Loucy (cell line): ENCODE data around the gene SAAL1.

Experiments used
- H2AFZ ChIP-seq: fragments of 200-600 bp; sonication (generic); 2 replicates; pipeline ENCODE4 v1.6.0; 2016; ENCODE audit warnings: antibody characterized with exemption, mild to moderate bottlenecking, low read length, moderate library complexity
- H3F3A ChIP-seq: fragments of 200-600 bp; 2 replicates; pipeline ENCODE4 v1.6.0; 2016; ENCODE audit warnings: antibody characterized with exemption, low read depth, mild to moderate bottlenecking
- H3K27me3 ChIP-seq: fragments of 200-600 bp; sonication (generic); 2 replicates; pipeline ENCODE4 v1.6.1; 2014; ENCODE audit warnings: low read length, mild to moderate bottlenecking; ENCODE audit not compliant: insufficient read depth, poor library complexity, severe bottlenecking
- H3K36me3 ChIP-seq: fragments of 200-600 bp; sonication (generic); 2 replicates; pipeline ENCODE4 v1.6.1; 2016; ENCODE audit warnings: low read length; ENCODE audit not compliant: insufficient read depth
- H3K4me1 ChIP-seq: fragments of 200-600 bp; sonication (generic); 2 replicates; pipeline ENCODE4 v1.5.1; 2014; ENCODE audit warnings: low read length, mild to moderate bottlenecking; ENCODE audit not compliant: insufficient read depth, poor library complexity, severe bottlenecking
- H3K4me2 ChIP-seq: fragments of 200-600 bp; sonication (generic); 2 replicates; pipeline ENCODE4 v1.6.0; 2014; ENCODE audit warnings: antibody characterized with exemption, low read length, low read depth, mild to moderate bottlenecking; ENCODE audit not compliant: poor library complexity, severe bottlenecking
- H3K4me3 ChIP-seq: fragments of 200-600 bp; sonication (generic); 2 replicates; pipeline ENCODE4 v1.5.1; 2014; ENCODE audit warnings: low read length, mild to moderate bottlenecking, mixed read lengths; ENCODE audit not compliant: poor library complexity, severe bottlenecking
- H3K79me2 ChIP-seq: fragments of 200-600 bp; sonication (generic); 2 replicates; pipeline ENCODE4 v1.6.1; 2014; ENCODE audit warnings: low read length; ENCODE audit not compliant: insufficient read depth
- H3K9ac ChIP-seq: fragments of 200-600 bp; sonication (generic); 2 replicates; pipeline ENCODE4 v1.6.0; 2014; ENCODE audit warnings: mild to moderate bottlenecking, low read depth, low read length, moderate library complexity; ENCODE audit not compliant: poor library complexity, severe bottlenecking
- H3K9me2 ChIP-seq: fragments of 200-600 bp; sonication (generic); replicated peaks from 2 replicates; pipeline ENCODE4 v1.6.1; 2016; ENCODE audit warnings: low read depth, low read length, mixed read lengths
- H3K9me3 ChIP-seq: fragments of 200-600 bp; sonication (generic); 2 replicates; pipeline ENCODE4 v1.6.1; 2014; ENCODE audit warnings: mild to moderate bottlenecking, antibody characterized with exemption, low read length, low read depth; ENCODE audit not compliant: insufficient read depth
- H4K20me1 ChIP-seq: fragments of 200-600 bp; sonication (generic); 2 replicates; pipeline ENCODE4 v1.6.0; 2014; ENCODE audit warnings: antibody characterized with exemption, low read length, mild to moderate bottlenecking; ENCODE audit not compliant: insufficient read depth, poor library complexity, severe bottlenecking
- EZH2phosphoT487 ChIP-seq: fragments of 200-600 bp; IDR thresholded peaks from 2 replicates; pipeline ENCODE4 v1.6.1; 2018; ENCODE audit warnings: antibody characterized with exemption, mild to moderate bottlenecking, moderate library complexity, borderline replicate concordance
- TF ChIP-seq, protein P1 (sequence below): fragments of 200-600 bp; sonication (generic); conservative IDR thresholded peaks from 2 replicates; pipeline ENCODE4 v1.5.1; 2014; ENCODE audit warnings: mild to moderate bottlenecking, antibody characterized with exemption, low read length

SAAL1 gene

DNA sequence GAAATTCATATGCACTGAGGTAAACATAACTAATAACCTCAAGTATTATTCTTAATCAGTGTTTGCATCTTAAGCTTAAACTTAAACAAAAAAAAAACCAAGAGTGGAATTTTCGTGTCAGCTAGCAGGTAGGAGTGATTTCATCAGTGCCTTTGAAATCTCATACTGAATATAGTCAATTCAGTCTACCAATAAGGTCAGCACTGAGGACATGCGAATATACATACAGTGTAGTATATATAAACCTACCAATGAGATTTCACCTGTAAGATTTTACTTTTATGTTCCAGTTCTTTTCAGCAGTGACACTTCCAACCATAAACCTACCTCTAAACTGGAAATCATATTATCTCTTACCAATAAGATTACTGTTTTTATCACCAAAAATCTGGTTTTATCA is 27.0 kb downstream of the SAAL1 start:
- Histone ChIP-seq H3K9ac (no peak overlapping the region), H3K9me3 (no peaks in the 10 kb centered on the region), H2AFZ (no peak overlapping the region), H3K79me2 (no peaks in the 10 kb centered on the region), H3K4me1 (no peaks in the 10 kb centered on the region), H3K4me3 (no peak overlapping the region), H3F3A (no peaks in the 10 kb centered on the region), H3K36me3 (peaks cover 34% of the 10 kb centered on the region), H3K4me2 (no peak overlapping the region), H3K27me3 (no peaks in the 10 kb centered on the region), H3K9me2 (no peaks in the 10 kb centered on the region), H4K20me1 (no peaks in the 10 kb centered on the region)
- no peak for TF ChIP-seq EZH2phosphoT487
- TF ChIP-seq, protein P1, sequence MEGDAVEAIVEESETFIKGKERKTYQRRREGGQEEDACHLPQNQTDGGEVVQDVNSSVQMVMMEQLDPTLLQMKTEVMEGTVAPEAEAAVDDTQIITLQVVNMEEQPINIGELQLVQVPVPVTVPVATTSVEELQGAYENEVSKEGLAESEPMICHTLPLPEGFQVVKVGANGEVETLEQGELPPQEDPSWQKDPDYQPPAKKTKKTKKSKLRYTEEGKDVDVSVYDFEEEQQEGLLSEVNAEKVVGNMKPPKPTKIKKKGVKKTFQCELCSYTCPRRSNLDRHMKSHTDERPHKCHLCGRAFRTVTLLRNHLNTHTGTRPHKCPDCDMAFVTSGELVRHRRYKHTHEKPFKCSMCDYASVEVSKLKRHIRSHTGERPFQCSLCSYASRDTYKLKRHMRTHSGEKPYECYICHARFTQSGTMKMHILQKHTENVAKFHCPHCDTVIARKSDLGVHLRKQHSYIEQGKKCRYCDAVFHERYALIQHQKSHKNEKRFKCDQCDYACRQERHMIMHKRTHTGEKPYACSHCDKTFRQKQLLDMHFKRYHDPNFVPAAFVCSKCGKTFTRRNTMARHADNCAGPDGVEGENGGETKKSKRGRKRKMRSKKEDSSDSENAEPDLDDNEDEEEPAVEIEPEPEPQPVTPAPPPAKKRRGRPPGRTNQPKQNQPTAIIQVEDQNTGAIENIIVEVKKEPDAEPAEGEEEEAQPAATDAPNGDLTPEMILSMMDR: no peak

DNA sequence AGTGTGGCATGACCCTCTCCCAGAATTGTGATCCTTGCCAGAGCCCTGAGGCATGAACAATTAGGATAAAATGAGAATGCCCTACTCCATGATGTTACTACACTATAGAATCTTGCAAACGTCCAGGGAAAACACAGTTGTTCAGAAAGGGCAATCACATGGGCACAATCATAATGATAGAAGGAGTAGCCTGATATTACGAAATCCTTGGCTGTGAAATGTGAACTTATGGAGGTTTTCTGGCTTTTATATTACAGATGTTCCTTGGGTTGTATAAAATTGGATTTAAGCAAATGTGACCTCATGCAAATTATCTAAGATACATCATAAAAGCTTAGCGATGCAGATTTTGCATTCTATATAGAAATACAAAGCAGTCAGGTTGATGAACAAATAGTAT is 30.4 kb downstream of the SAAL1 start:
- Histone ChIP-seq H3K9ac (no peak overlapping the region), H4K20me1 (no peaks in the 10 kb centered on the region), H3K9me2 (no peaks in the 10 kb centered on the region), H3K9me3 (no peaks in the 10 kb centered on the region), H3F3A (no peaks in the 10 kb centered on the region), H3K36me3 (peaks cover 15% of the 10 kb centered on the region; the same call in 1 of the 2 replicates), H3K79me2 (no peaks in the 10 kb centered on the region), H3K4me3 (no peak overlapping the region), H3K27me3 (no peaks in the 10 kb centered on the region), H3K4me2 (no peak overlapping the region), H3K4me1 (no peaks in the 10 kb centered on the region), H2AFZ (no peak overlapping the region)
- TF ChIP-seq EZH2phosphoT487: no peak
- TF ChIP-seq, protein P1: no peak

DNA sequence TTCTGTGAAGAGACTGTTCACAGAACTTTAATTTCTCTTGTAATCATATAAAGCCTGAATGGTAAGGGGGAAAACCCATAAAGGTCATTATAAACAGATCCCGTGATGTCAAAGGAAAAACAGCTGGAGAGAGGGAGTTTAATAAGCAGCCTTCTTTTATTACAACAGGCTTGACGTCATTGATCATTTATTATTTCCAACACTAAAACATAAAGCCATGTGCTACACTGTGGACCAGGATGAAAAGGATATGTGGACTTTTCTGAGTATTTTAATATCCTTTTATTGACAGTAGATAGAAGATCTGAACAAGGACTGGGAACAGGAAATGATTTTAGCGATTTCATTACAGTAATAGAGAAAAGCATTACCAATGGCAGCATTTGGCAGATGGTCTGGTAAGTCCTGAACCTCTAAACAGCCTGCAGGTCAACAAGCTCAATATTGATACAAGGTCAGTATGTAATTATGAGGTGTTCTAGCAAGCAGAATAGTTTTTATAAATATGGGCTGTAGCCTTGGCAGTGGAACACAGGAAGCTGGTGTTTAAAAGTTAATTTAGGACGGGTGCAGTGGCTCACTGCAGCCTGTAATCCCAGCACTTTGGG is 34.7 kb downstream of the SAAL1 start:
- no peaks in the 10 kb centered on the region for H3K27me3 ChIP-seq
- TF ChIP-seq EZH2phosphoT487: no peak
- TF ChIP-seq, protein P1: no peak
- H3K4me3 ChIP-seq: no peak overlapping the region
- no peaks in the 10 kb centered on the region for H3K4me1 ChIP-seq
- H2AFZ ChIP-seq: no peak overlapping the region
- H3K36me3 ChIP-seq: no peaks in the 10 kb centered on the region
- H3K9me2 ChIP-seq: no peaks in the 10 kb centered on the region
- H3K4me2 ChIP-seq: no peak overlapping the region
- H3K9ac ChIP-seq: no peak overlapping the region
- H3F3A ChIP-seq: no peaks in the 10 kb centered on the region
- H3K9me3 ChIP-seq: no peaks in the 10 kb centered on the region
- no peaks in the 10 kb centered on the region for H4K20me1 ChIP-seq
- no peaks in the 10 kb centered on the region for H3K79me2 ChIP-seq
